ENCODE measurements around the gene ATP6V1G2.

GRCh38 chr6:31582230-31582643 lies 35.8 kb upstream of the ATP6V1G2 start, which contains the start of gene LTB:
- TF ChIP-seq POLR2A (IDR thresholded peaks at IDR 0.05; ENCODE audit: control extremely low read depth in 1 of 2, low read depth in 2 of 2, low read length in 2 of 2) (no peak), SP4 (IDR thresholded peaks at IDR 0.05; ENCODE audit: low read length) (no peak)

All from H1 (cell line).